SK-N-SH (cell line): ENCODE measurements around the gene SAMD4A. TPM values are rescaled to one million over a fixed set of nuclear protein-coding genes. Genes with fewer than 3 reads are reported as not detected.
A peak's percentile ranks its signal among the peaks of the same experiment; 100 is the strongest.

Experiments used
- CTCF ChIA-PET: fragments of 300-600, 350-600 bp; formaldehyde crosslinking; extraction: SDS; loops from one replicate; lab custom pipeline; 2021; lab: Yijun Ruan, JAX
- POLR2A ChIA-PET: fragments of 350-600 bp; sonication (Branson Sonifier 250); formaldehyde crosslinking; extraction: SDS; loops from one replicate; lab custom pipeline; 2020; ENCODE audit warnings: antibody characterized with exemption, inconsistent platforms; lab: Yijun Ruan, JAX
- DNase-seq: peaks from one replicate; pipeline ENCODE4 v3.0.0; 2012
- H2AFZ ChIP-seq: fragments of 200-600 bp; sonication (generic); 2 replicates; pipeline ENCODE4 v1.8.1; 2016; ENCODE audit warnings: antibody characterized with exemption, mild to moderate bottlenecking, low read depth
- H3F3A ChIP-seq: fragments of 200-600 bp; sonication (generic); replicated peaks from 2 replicates; pipeline ENCODE3; 2016; ENCODE audit warnings: antibody characterized with exemption, mild to moderate bottlenecking; ENCODE audit not compliant: insufficient read depth
- H3K27ac ChIP-seq, 2 experiments: fragments of 200-500 bp in 1 of 2; fragments of 200-600 bp in 1 of 2; sonication (Bioruptor generic) in 1 of 2; sonication (generic), shearing (Covaris generic) in 1 of 2; 2 replicates each; pipeline versions ENCODE4 v1.5.1 to v1.6.1; 2014 to 2016; ENCODE audit warnings: low read depth in 2 of 2, inconsistent platforms in 1 of 2, low read length in 1 of 2, mild to moderate bottlenecking in 1 of 2, mixed read lengths in 1 of 2
- H3K27me3 ChIP-seq: fragments of 200-600 bp; sonication (generic), shearing (Covaris generic); 2 replicates; pipeline ENCODE4 v1.6.1; 2016; ENCODE audit warnings: mixed run types; ENCODE audit not compliant: insufficient read depth
- H3K36me3 ChIP-seq, 2 experiments: fragments of 200-500 bp in 1 of 2; fragments of 200-600 bp in 1 of 2; sonication (Bioruptor generic) in 1 of 2; sonication (generic) in 1 of 2; replicated peaks in 1 of 2; 2 replicates each; pipeline versions ENCODE3 to v1.5.1; 2014 to 2016; ENCODE audit warnings: low read length in 1 of 2, mild to moderate bottlenecking in 1 of 2; ENCODE audit not compliant: insufficient read depth in 2 of 2, control insufficient read depth in 1 of 2
- H3K4me1 ChIP-seq, 2 experiments: fragments of 200-500 bp in 1 of 2; fragments of 200-600 bp in 1 of 2; sonication (Bioruptor generic) in 1 of 2; sonication (generic), shearing (Covaris generic) in 1 of 2; 2 replicates each; pipeline versions ENCODE4 v1.5.1 to v1.6.1; 2014 to 2016; ENCODE audit warnings: low read depth in 1 of 2, low read length in 1 of 2, mixed run types in 1 of 2; ENCODE audit not compliant: insufficient read depth in 2 of 2, control insufficient read depth in 1 of 2
- H3K4me2 ChIP-seq: fragments of 200-600 bp; sonication (generic), shearing (Covaris generic); 2 replicates; pipeline ENCODE4 v1.6.1; 2017; ENCODE audit warnings: mixed run types
- H3K4me3 ChIP-seq, 2 experiments: fragments of 200-500 bp in 1 of 2; fragments of 200-600 bp in 1 of 2; sonication (Bioruptor generic) in 1 of 2; sonication (generic), shearing (Covaris generic) in 1 of 2; 2 replicates each; pipeline versions ENCODE4 v1.5.1 to v1.8.1; 2014 to 2016; ENCODE audit warnings: low read depth in 2 of 2, inconsistent platforms in 1 of 2, low read length in 1 of 2, mild to moderate bottlenecking in 1 of 2, mixed read lengths in 1 of 2, moderate library complexity in 1 of 2
- H3K79me2 ChIP-seq: fragments of 200-600 bp; sonication (generic); 2 replicates; pipeline ENCODE4 v1.8.1; 2017; ENCODE audit warnings: mild to moderate bottlenecking; ENCODE audit not compliant: insufficient read depth
- H3K9ac ChIP-seq: fragments of 200-600 bp; sonication (generic); 2 replicates; pipeline ENCODE4 v1.6.1; 2017; ENCODE audit warnings: mixed run types
- H3K9me2 ChIP-seq: fragments of 200-600 bp; sonication (generic); 2 replicates; pipeline ENCODE4 v1.6.1; 2017; ENCODE audit warnings: mixed run types
- H3K9me3 ChIP-seq: fragments of 200-600 bp; sonication (generic); 2 replicates; pipeline ENCODE4 v1.6.1; 2017; ENCODE audit warnings: mixed run types, mild to moderate bottlenecking, moderate library complexity
- H4K20me1 ChIP-seq: fragments of 200-600 bp; sonication (generic); 2 replicates; pipeline ENCODE4 v1.6.1; 2017; ENCODE audit warnings: mild to moderate bottlenecking, mixed run types; ENCODE audit not compliant: insufficient read depth
- ELF1 ChIP-seq: IDR thresholded peaks from 2 replicates; pipeline ENCODE4 v1.4.0; 2012
- EP300 ChIP-seq, 2 experiments: IDR thresholded peaks; 2 replicates each; pipeline versions ENCODE4 v1.4.0 to v1.6.1; 2012; ENCODE audit warnings: borderline replicate concordance in 1 of 2, low read depth in 1 of 2, low read length in 1 of 2
- FOXJ3 ChIP-seq: sonication (generic); formaldehyde crosslinking; IDR thresholded peaks from 2 replicates; pipeline ENCODE4 v1.5.1; 2020; ENCODE audit warnings: mild to moderate bottlenecking, missing genetic modification reagents
- FOXM1 ChIP-seq: IDR thresholded peaks from 2 replicates; pipeline ENCODE4 v1.4.0; 2012; ENCODE audit warnings: low read depth, mild to moderate bottlenecking
- JUND ChIP-seq: IDR thresholded peaks from 2 replicates; pipeline ENCODE4 v1.4.0; 2012
- MXI1 ChIP-seq: IDR thresholded peaks from 2 replicates; pipeline ENCODE4 v1.6.1; 2012; ENCODE audit warnings: mild to moderate bottlenecking, low read depth, low read length, improper control_type of control experiment
- RAD21 ChIP-seq: IDR thresholded peaks from 2 replicates; pipeline ENCODE4 v1.6.1; 2012; ENCODE audit warnings: mild to moderate bottlenecking, low read length
- SMC3 ChIP-seq: IDR thresholded peaks from 2 replicates; pipeline ENCODE4 v1.6.1; 2012; ENCODE audit warnings: low read depth, low read length, improper control_type of control experiment
- YY1 ChIP-seq: IDR thresholded peaks from 2 replicates; pipeline ENCODE4 v1.4.0; 2012; ENCODE audit warnings: low read depth, mild to moderate bottlenecking
- WGBS: methylation state at CpG from one replicate; pipeline ENCODE4 v1.1.6; 2017; ENCODE audit warnings: low lambda C conversion rate; 5-methylcytosine and 5-hydroxymethylcytosine counted together
- polyA plus RNA-seq, 3 experiments: library from polyadenylated mRNA; depleted of rRNA; stranded (reverse); fragments of >200 nt; gene quantifications; 2 replicates each; pipeline ENCODE4 v1.2.3, GENCODE V29; 2012
- TF ChIP-seq, protein P1 (sequence below): fragments of 200-600 bp; sonication (generic); IDR thresholded peaks from 2 replicates; pipeline ENCODE4 v1.6.1; 2017; ENCODE audit warnings: antibody characterized with exemption, mild to moderate bottlenecking, moderate library complexity
- TF ChIP-seq, protein P2 (sequence below): IDR thresholded peaks from 2 replicates; pipeline ENCODE4 v1.4.0; 2012; ENCODE audit warnings: low read depth, borderline replicate concordance

The SAMD4A gene
- polyA plus RNA-seq, 1 of the 3 experiments (the other 2 are of a cell fraction): 5.0 TPM

DNA sequence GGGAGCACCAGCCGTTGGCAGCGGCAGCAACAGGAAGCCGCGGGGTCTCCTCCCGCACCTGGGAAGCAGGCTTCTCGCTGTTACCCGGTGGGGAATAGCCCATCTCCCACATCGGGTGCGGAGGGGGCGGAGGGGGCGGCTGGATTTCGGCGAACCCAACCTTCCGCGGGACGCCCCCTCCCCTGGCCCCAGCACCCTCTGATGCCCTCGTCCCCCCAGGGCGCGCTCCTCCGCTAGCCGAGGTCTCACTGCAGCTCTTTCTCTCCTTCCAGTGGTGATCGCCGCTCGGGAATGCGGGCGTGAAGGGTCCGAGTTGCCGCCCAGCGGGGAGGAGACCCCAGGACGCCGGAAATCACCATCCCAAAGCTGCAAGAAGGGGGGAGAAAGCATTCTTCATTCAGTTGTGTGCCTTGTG is 303 bp downstream of the SAMD4A start:
- peaks cover 45% of the 10 kb centered on the region for H3F3A ChIP-seq
- TF ChIP-seq SMC3 (peak; percentile 8; the same call in 1 of the 2 replicates), EP300 (IDR thresholded peaks at IDR 0.05; ENCODE audit: borderline replicate concordance in 1 of 2, low read depth in 1 of 2, low read length in 1 of 2) (0 out of 4 replicates have a peak, but pooled peaks of 1 of the 2 experiments have one; percentile 6), JUND (no peak)
- TF ChIP-seq, protein P1, sequence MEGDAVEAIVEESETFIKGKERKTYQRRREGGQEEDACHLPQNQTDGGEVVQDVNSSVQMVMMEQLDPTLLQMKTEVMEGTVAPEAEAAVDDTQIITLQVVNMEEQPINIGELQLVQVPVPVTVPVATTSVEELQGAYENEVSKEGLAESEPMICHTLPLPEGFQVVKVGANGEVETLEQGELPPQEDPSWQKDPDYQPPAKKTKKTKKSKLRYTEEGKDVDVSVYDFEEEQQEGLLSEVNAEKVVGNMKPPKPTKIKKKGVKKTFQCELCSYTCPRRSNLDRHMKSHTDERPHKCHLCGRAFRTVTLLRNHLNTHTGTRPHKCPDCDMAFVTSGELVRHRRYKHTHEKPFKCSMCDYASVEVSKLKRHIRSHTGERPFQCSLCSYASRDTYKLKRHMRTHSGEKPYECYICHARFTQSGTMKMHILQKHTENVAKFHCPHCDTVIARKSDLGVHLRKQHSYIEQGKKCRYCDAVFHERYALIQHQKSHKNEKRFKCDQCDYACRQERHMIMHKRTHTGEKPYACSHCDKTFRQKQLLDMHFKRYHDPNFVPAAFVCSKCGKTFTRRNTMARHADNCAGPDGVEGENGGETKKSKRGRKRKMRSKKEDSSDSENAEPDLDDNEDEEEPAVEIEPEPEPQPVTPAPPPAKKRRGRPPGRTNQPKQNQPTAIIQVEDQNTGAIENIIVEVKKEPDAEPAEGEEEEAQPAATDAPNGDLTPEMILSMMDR: no peak
- peaks cover 22 to 25% of the 10 kb centered on the region in 2 experiments for H3K4me1 ChIP-seq
- H2AFZ ChIP-seq: no peak overlapping the region
- peak overlapping the region; percentile 95 for H3K9ac ChIP-seq
- peaks cover 72% of the 10 kb centered on the region for H3K79me2 ChIP-seq
- no peaks in the 10 kb centered on the region for H3K9me3 ChIP-seq
- POLR2A ChIA-PET: interaction anchor here (0.6 to 3.5 kb wide), 5 partner anchors 118 to 693 kb away, joined by 3 to 18 read pairs (median 9); no protein-coding TSS in a partner anchor
- WGBS: 4% methylated on average over 4 of the region's 31 CpGs
- H3K27ac ChIP-seq: peak overlapping the region; percentile 82 to 93
- no peaks in the 10 kb centered on the region for H3K27me3 ChIP-seq
- no peaks in the 10 kb centered on the region for H3K9me2 ChIP-seq
- DNase-seq: peak; percentile 76
- peaks cover 14 to 15% of the 10 kb centered on the region in 2 experiments for H3K36me3 ChIP-seq
- peaks cover 21% of the 10 kb centered on the region for H4K20me1 ChIP-seq
- CTCF ChIA-PET: interaction anchor here (0.7 to 7.3 kb wide), 18 partner anchors 110 to 460 kb away, joined by 3 to 171 read pairs (median 4); partner anchors contain the start of genes SOCS4 and WDHD1
- peak overlapping the region; percentile 70 to 73 for H3K4me3 ChIP-seq
- peak overlapping the region; percentile 79 for H3K4me2 ChIP-seq

DNA sequence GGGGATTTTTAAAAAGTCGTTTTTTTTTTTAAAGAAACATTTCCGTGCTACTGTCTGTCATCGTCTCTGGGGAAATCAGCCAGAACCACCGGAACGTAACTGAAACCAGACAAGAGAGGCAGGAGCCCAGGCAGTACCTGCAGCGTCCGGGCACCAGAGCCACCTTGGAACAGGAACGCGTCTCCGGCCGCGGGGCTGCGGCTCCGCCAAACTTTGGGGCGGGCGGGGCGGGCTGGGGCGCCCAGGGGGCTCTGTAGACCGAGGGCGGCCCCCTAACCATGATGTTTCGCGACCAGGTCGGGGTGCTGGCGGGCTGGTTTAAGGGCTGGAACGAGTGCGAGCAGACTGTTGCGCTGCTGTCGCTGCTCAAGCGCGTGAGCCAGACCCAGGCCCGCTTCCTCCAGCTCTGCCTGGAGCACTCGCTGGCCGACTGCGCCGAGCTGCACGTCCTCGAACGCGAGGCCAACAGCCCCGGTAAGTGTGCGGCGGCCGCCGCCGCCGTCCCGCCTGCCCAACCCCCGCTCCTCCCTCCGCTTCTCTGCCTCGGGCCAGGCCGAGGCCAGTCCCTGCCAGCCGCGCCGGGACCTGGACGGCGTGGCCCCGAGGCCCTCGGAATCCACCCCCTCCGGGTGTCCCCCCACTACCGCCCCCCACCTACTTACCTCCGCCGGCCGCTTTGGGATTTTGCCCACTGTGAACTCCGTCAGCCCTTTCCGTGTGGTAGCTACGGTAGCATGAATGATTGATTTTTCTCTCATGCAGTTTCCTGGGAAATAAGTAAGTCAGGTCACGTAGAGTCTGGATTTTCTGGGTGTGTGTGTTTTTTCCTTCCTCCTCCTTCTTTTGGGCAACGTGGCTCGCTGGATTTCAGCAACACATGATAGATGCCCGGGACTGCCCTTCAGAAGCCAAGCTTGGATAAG is 972 bp downstream of the SAMD4A start:
- H2AFZ ChIP-seq: no peak overlapping the region
- H3K9ac ChIP-seq: peak overlapping the region; percentile 95
- H3F3A ChIP-seq: peaks cover 38% of the 10 kb centered on the region
- peaks cover 18 to 22% of the 10 kb centered on the region in 2 experiments for H3K36me3 ChIP-seq
- no peaks in the 10 kb centered on the region for H3K27me3 ChIP-seq
- peak overlapping the region; percentile 79 for H3K4me2 ChIP-seq
- H3K4me3 ChIP-seq: peak overlapping the region; percentile 70 to 73
- TF ChIP-seq EP300 (IDR thresholded peaks at IDR 0.05; ENCODE audit: borderline replicate concordance in 1 of 2, low read depth in 1 of 2, low read length in 1 of 2) (0 out of 4 replicates have a peak, but pooled peaks of 1 of the 2 experiments have one; percentile 4), FOXJ3 (CRISPR knock-in tag) (no peak), FOXM1 (no peak), ELF1 (no peak), SMC3 (peak; percentile 11; the same call in 1 of the 2 replicates), RAD21 (peak; percentile 26; the same call in 1 of the 2 replicates), YY1 (no peak), MXI1 (no peak)
- TF ChIP-seq, protein P2, sequence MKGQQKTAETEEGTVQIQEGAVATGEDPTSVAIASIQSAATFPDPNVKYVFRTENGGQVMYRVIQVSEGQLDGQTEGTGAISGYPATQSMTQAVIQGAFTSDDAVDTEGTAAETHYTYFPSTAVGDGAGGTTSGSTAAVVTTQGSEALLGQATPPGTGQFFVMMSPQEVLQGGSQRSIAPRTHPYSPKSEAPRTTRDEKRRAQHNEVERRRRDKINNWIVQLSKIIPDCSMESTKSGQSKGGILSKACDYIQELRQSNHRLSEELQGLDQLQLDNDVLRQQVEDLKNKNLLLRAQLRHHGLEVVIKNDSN: no peak
- peaks cover 21% of the 10 kb centered on the region for H4K20me1 ChIP-seq
- H3K9me2 ChIP-seq: no peaks in the 10 kb centered on the region
- CTCF ChIA-PET: interaction anchor here (0.7 to 7.3 kb wide), 16 partner anchors 13 to 459 kb away, joined by 3 to 171 read pairs (median 6); partner anchors contain the start of genes SOCS4 and WDHD1
- peaks cover 22 to 24% of the 10 kb centered on the region in 2 experiments; a peak in 3 of 4 replicates for H3K4me1 ChIP-seq
- peak; percentile 78 for DNase-seq
- no peaks in the 10 kb centered on the region for H3K9me3 ChIP-seq
- POLR2A ChIA-PET: interaction anchor here (0.6 kb wide), 2 partner anchors 240 to 692 kb away, joined by 3 to 9 read pairs; no protein-coding TSS in a partner anchor
- peaks cover 78% of the 10 kb centered on the region for H3K79me2 ChIP-seq
- H3K27ac ChIP-seq: peak overlapping the region; percentile 82 to 93
- 2% methylated on average over 44 of the region's 70 CpGs for WGBS
